ENCODE results near the gene SHE. TPM values are rescaled to one million over a fixed set of nuclear protein-coding genes. Genes with fewer than 3 reads are reported as not detected.
"Not testable (repeated sequence)": the region's sequence is repeated elsewhere in the genome, so short reads cannot be mapped to it uniquely, and the experiment has no call there.

The SHE gene
- total RNA-seq, 1 experiment from 2014 or later, result 0.02 TPM

GRCh38 chr1:154517661-154518060 lies 15.4 kb upstream of the SHE start:
- DNase-seq (ENCODE audit: extremely low read depth, low read depth), result no peak

- no peak for DNase-seq (ENCODE audit: extremely low read depth, low read depth)
These were observed 11.9 kb upstream of the SHE start for GRCh38 chr1:154514066-154514553.

GRCh38 chr1:154512760-154513159 lies 10.5 kb upstream of the SHE start:
- no peak for DNase-seq (ENCODE audit: extremely low read depth, low read depth)

- DNase-seq (ENCODE audit: extremely low read depth, low read depth), result no peak
These were observed 1.7 kb upstream of the SHE start for GRCh38 chr1:154503898-154504297.

GRCh38 chr1:154502744-154503115 lies 518 bp upstream of the SHE start:
- DNase-seq (ENCODE audit: extremely low read depth, low read depth), result no peak

GRCh38 chr1:154501423-154502065 lies 668 bp downstream of the SHE start:
- DNase-seq (ENCODE audit: extremely low read depth, low read depth), result no peak

- no peak for DNase-seq (ENCODE audit: extremely low read depth, low read depth)
These were observed 1.7 kb downstream of the SHE start for GRCh38 chr1:154500533-154500932.

GRCh38 chr1:154499446-154499845 lies 2.8 kb downstream of the SHE start:
- DNase-seq (ENCODE audit: extremely low read depth, low read depth), result no peak

- no peak for DNase-seq (ENCODE audit: extremely low read depth, low read depth)
These were observed 5.0 kb downstream of the SHE start for GRCh38 chr1:154497026-154497806.

- DNase-seq (ENCODE audit: extremely low read depth, low read depth), result no peak
These were observed 5.8 kb downstream of the SHE start for GRCh38 chr1:154496383-154496782.

- no peak for DNase-seq (ENCODE audit: extremely low read depth, low read depth)
These were observed 6.5 kb downstream of the SHE start for GRCh38 chr1:154495496-154496273.

GRCh38 chr1:154493276-154493675 lies 8.9 kb downstream of the SHE start:
- DNase-seq (ENCODE audit: extremely low read depth, low read depth), result no peak

- no peak for DNase-seq (ENCODE audit: extremely low read depth, low read depth)
These were observed 10.1 kb downstream of the SHE start for GRCh38 chr1:154492115-154492514.

GRCh38 chr1:154490317-154490716 lies 11.9 kb downstream of the SHE start:
- no peak for DNase-seq (ENCODE audit: extremely low read depth, low read depth)

GRCh38 chr1:154489695-154490274 lies 12.4 kb downstream of the SHE start:
- no peak for DNase-seq (ENCODE audit: extremely low read depth, low read depth)

- DNase-seq (ENCODE audit: extremely low read depth, low read depth), result no peak
These were observed 13.3 kb downstream of the SHE start for GRCh38 chr1:154488922-154489321.

GRCh38 chr1:154486756-154487155 lies 15.5 kb downstream of the SHE start:
- DNase-seq (ENCODE audit: extremely low read depth, low read depth), result not testable (repeated sequence)

GRCh38 chr1:154485910-154486496 lies 16.2 kb downstream of the SHE start:
- DNase-seq (ENCODE audit: extremely low read depth, low read depth), result no peak

GRCh38 chr1:154485106-154485505 lies 17.1 kb downstream of the SHE start:
- DNase-seq (ENCODE audit: extremely low read depth, low read depth), result peak; percentile 35

GRCh38 chr1:154483941-154484803 lies 18.0 kb downstream of the SHE start:
- DNase-seq (ENCODE audit: extremely low read depth, low read depth), result peak; percentile 99

All from NCI-H460 (cell line).